Glutamatergic neuron (in vitro differentiated cells): ENCODE results near the gene LATS2. TPM values are rescaled to one million over a fixed set of nuclear protein-coding genes. Genes with fewer than 3 reads are reported as not detected.

Experiments
- DNase-seq: peaks from one replicate; pipeline ENCODE4 v3.0.0; 2022
- H3K27ac Mint-ChIP-seq: one replicate; pipeline ENCODE4 v1.8.0; 2020; ENCODE audit warnings: mild to moderate bottlenecking, mixed read lengths, inconsistent platforms; ENCODE audit not compliant: unreplicated experiment
- H3K27me3 Mint-ChIP-seq: one replicate; pipeline ENCODE4 v1.8.0; 2020; ENCODE audit warnings: mild to moderate bottlenecking, moderate library complexity, mixed read lengths, inconsistent platforms; ENCODE audit not compliant: unreplicated experiment
- H3K36me3 Mint-ChIP-seq: one replicate; pipeline ENCODE4 v1.8.0; 2020; ENCODE audit warnings: mild to moderate bottlenecking, mixed read lengths, inconsistent platforms; ENCODE audit not compliant: unreplicated experiment
- H3K4me1 Mint-ChIP-seq: one replicate; pipeline ENCODE4 v1.8.0; 2020; ENCODE audit warnings: mild to moderate bottlenecking, low read depth, mixed read lengths, inconsistent platforms; ENCODE audit not compliant: unreplicated experiment
- H3K4me3 Mint-ChIP-seq: one replicate; pipeline ENCODE4 v1.8.0; 2020; ENCODE audit warnings: mild to moderate bottlenecking, mixed read lengths, inconsistent platforms; ENCODE audit not compliant: unreplicated experiment
- H3K9me3 Mint-ChIP-seq: one replicate; pipeline ENCODE4 v1.8.0; 2020; ENCODE audit warnings: mild to moderate bottlenecking, moderate library complexity, mixed read lengths, inconsistent platforms; ENCODE audit not compliant: unreplicated experiment
- CTCF ChIP-seq: fragments of 200-600 bp; sonication (generic); IDR thresholded peaks from one replicate; pipeline ENCODE4 v1.5.0; 2021; ENCODE audit not compliant: partially characterized antibody, unreplicated experiment
- total RNA-seq: library from RNA; stranded (reverse); fragmentation: NEBNext Ultra II Directional; extraction: Animal tissue kit (Norgen Biotek cat#: 25700); gene quantifications from one replicate; pipeline ENCODE4 v1.2.1, GENCODE V29; 2021; ENCODE audit not compliant: unreplicated experiment

LATS2 gene
- total RNA-seq, 1 donor from 2014 or later = 2.2 TPM

GRCh38 chr13:21018220-21018619 is 43.2 kb downstream of the LATS2 start:
- Mint-ChIP-seq H3K4me1 (peaks cover 2% of the 10 kb centered on the region), H3K27ac (no peak overlapping the region), H3K36me3 (no peaks in the 10 kb centered on the region), H3K27me3 (peaks cover 1% of the 10 kb centered on the region), H3K9me3 (no peaks in the 10 kb centered on the region), H3K4me3 (no peak overlapping the region)
- no peak for DNase-seq
- no peak for TF ChIP-seq CTCF

- no peak overlapping the region for H3K4me3 Mint-ChIP-seq
- H3K36me3 Mint-ChIP-seq = no peaks in the 10 kb centered on the region
- no peak for TF ChIP-seq CTCF
- peaks cover 2% of the 10 kb centered on the region for H3K4me1 Mint-ChIP-seq
- H3K9me3 Mint-ChIP-seq = no peaks in the 10 kb centered on the region
- H3K27ac Mint-ChIP-seq = no peak overlapping the region
- DNase-seq = no peak
- peaks cover 1% of the 10 kb centered on the region for H3K27me3 Mint-ChIP-seq
These were observed 44.9 kb downstream of the LATS2 start for GRCh38 chr13:21016487-21016886.

- H3K36me3 Mint-ChIP-seq = no peaks in the 10 kb centered on the region
- H3K9me3 Mint-ChIP-seq = no peaks in the 10 kb centered on the region
- H3K27ac Mint-ChIP-seq = no peak overlapping the region
- no peak for DNase-seq
- H3K27me3 Mint-ChIP-seq = peaks cover 3% of the 10 kb centered on the region
- H3K4me1 Mint-ChIP-seq = peaks cover 5% of the 10 kb centered on the region
- TF ChIP-seq CTCF = no peak
- no peak overlapping the region for H3K4me3 Mint-ChIP-seq
These were observed 46.1 kb downstream of the LATS2 start for GRCh38 chr13:21015284-21015683.

GRCh38 chr13:21014502-21015170 is 46.8 kb downstream of the LATS2 start:
- no peaks in the 10 kb centered on the region for H3K36me3 Mint-ChIP-seq
- H3K4me1 Mint-ChIP-seq = peaks cover 8% of the 10 kb centered on the region
- no peak for TF ChIP-seq CTCF
- no peak overlapping the region for H3K27ac Mint-ChIP-seq
- peaks cover under 1% of the 10 kb centered on the region for H3K9me3 Mint-ChIP-seq
- DNase-seq = no peak
- H3K4me3 Mint-ChIP-seq = no peak overlapping the region
- peaks cover 4% of the 10 kb centered on the region for H3K27me3 Mint-ChIP-seq

- Mint-ChIP-seq H3K4me1 (peaks cover 13% of the 10 kb centered on the region), H3K27ac (no peak overlapping the region), H3K36me3 (no peaks in the 10 kb centered on the region), H3K27me3 (peaks cover 4% of the 10 kb centered on the region), H3K9me3 (peaks cover 3% of the 10 kb centered on the region), H3K4me3 (no peak overlapping the region)
- no peak for DNase-seq
- no peak for TF ChIP-seq CTCF
These were observed 47.3 kb downstream of the LATS2 start for GRCh38 chr13:21014139-21014501.
